Measurements from ENCODE around the gene ERICH4. TPM values are rescaled to one million over a fixed set of nuclear protein-coding genes. Genes with fewer than 3 reads are reported as not detected.

The ERICH4 gene
- total RNA-seq, 3 donors from 2014 or later (not counting 1 experiment from before 2014, with no cell fraction given): not detected

GRCh38 chr19:41412953-41413352 is 30.0 kb upstream of the ERICH4 start:
- TF ChIP-seq CTCF (IDR thresholded peaks at IDR 0.05): no peak
- no peak for ATAC-seq
- Histone ChIP-seq H3K27ac (ENCODE audit: low read length) (no peak overlapping the region), H3K4me3 (ENCODE audit: low read length) (no peak overlapping the region), H3K27me3 (ENCODE audit: control insufficient read depth, insufficient read depth, low read length) (no peaks in the 10 kb centered on the region), H3K36me3 (ENCODE audit: control insufficient read depth, insufficient read depth, low read length) (peaks cover 43% of the 10 kb centered on the region), H3K9me3 (ENCODE audit: control insufficient read depth, insufficient read depth, low read length) (no peaks in the 10 kb centered on the region), H3K4me1 (ENCODE audit: control insufficient read depth, insufficient read depth, low read length) (peaks cover 22% of the 10 kb centered on the region)
- H3K4me3 Mint-ChIP-seq: no peak overlapping the region
- no peak for DNase-seq
- H3K4me1 Mint-ChIP-seq: peaks cover 6 to 19% of the 10 kb centered on the region in 2 donors
- H3K27ac Mint-ChIP-seq: no peak overlapping the region
- H3K36me3 Mint-ChIP-seq: no peaks in the 10 kb centered on the region
- 97% methylated on average over 5 of the region's 5 CpGs for WGBS (ENCODE audit: insufficient coverage)
- no peaks in the 10 kb centered on the region for H3K9me3 Mint-ChIP-seq
- intact Hi-C loops (cut with micrococcal nuclease): no loop called here
- H3K27me3 Mint-ChIP-seq (ENCODE audit: low read depth in 2 of 2): no peaks in the 10 kb centered on the region

GRCh38 chr19:41413947-41414346 is 29.0 kb upstream of the ERICH4 start:
- ATAC-seq (no peak), DNase-seq (no peak)
- peaks cover 6 to 16% of the 10 kb centered on the region in 2 donors for H3K4me1 Mint-ChIP-seq
- intact Hi-C loops (cut with micrococcal nuclease): no loop called here
- Histone ChIP-seq H3K4me1 (ENCODE audit: control insufficient read depth, insufficient read depth, low read length) (peaks cover 18% of the 10 kb centered on the region), H3K27ac (ENCODE audit: low read length) (no peak overlapping the region), H3K36me3 (ENCODE audit: control insufficient read depth, insufficient read depth, low read length) (peaks cover 49% of the 10 kb centered on the region), H3K27me3 (ENCODE audit: control insufficient read depth, insufficient read depth, low read length) (no peaks in the 10 kb centered on the region), H3K9me3 (ENCODE audit: control insufficient read depth, insufficient read depth, low read length) (no peaks in the 10 kb centered on the region), H3K4me3 (ENCODE audit: low read length) (no peak overlapping the region)
- TF ChIP-seq CTCF (IDR thresholded peaks at IDR 0.05): no peak
- no peaks in the 10 kb centered on the region for H3K9me3 Mint-ChIP-seq
- H3K27ac Mint-ChIP-seq: no peak overlapping the region
- no peaks in the 10 kb centered on the region for H3K27me3 Mint-ChIP-seq (ENCODE audit: low read depth in 2 of 2)
- no peaks in the 10 kb centered on the region for H3K36me3 Mint-ChIP-seq
- 96% methylated on average over 10 of the region's 10 CpGs for WGBS (ENCODE audit: insufficient coverage)
- H3K4me3 Mint-ChIP-seq: no peak overlapping the region

- Histone ChIP-seq H3K27me3 (ENCODE audit: control insufficient read depth, insufficient read depth, low read length) (no peaks in the 10 kb centered on the region), H3K4me1 (ENCODE audit: control insufficient read depth, insufficient read depth, low read length) (peaks cover 13% of the 10 kb centered on the region), H3K4me3 (ENCODE audit: low read length) (no peak overlapping the region), H3K27ac (ENCODE audit: low read length) (no peak overlapping the region), H3K9me3 (ENCODE audit: control insufficient read depth, insufficient read depth, low read length) (no peaks in the 10 kb centered on the region), H3K36me3 (ENCODE audit: control insufficient read depth, insufficient read depth, low read length) (peaks cover 54% of the 10 kb centered on the region)
- ATAC-seq: no peak
- 96% methylated on average over 9 of the region's 9 CpGs for WGBS (ENCODE audit: insufficient coverage)
- Mint-ChIP-seq H3K27ac (peak overlapping the region in 1 of 2 donors; percentile 66), H3K36me3 (no peaks in the 10 kb centered on the region), H3K4me3 (no peak overlapping the region), H3K9me3 (no peaks in the 10 kb centered on the region), H3K4me1 (peaks cover 1 to 11% of the 10 kb centered on the region in 2 donors), H3K27me3 (ENCODE audit: low read depth in 2 of 2) (no peaks in the 10 kb centered on the region)
- no peak for DNase-seq
- intact Hi-C loops (cut with micrococcal nuclease): no loop called here
- TF ChIP-seq CTCF (IDR thresholded peaks at IDR 0.05): no peak
These were observed 28.5 kb upstream of the ERICH4 start for GRCh38 chr19:41414461-41414860.

- H3K27ac Mint-ChIP-seq: no peak overlapping the region
- intact Hi-C loops (cut with micrococcal nuclease): no loop called here
- no peak overlapping the region for H3K27ac ChIP-seq (ENCODE audit: low read length)
- DNase-seq (no peak), ATAC-seq (no peak)
- no peaks in the 10 kb centered on the region for H3K9me3 Mint-ChIP-seq
- H3K27me3 ChIP-seq (ENCODE audit: control insufficient read depth, insufficient read depth, low read length): no peaks in the 10 kb centered on the region
- H3K9me3 ChIP-seq (ENCODE audit: control insufficient read depth, insufficient read depth, low read length): no peaks in the 10 kb centered on the region
- H3K4me3 Mint-ChIP-seq: no peak overlapping the region
- H3K36me3 ChIP-seq (ENCODE audit: control insufficient read depth, insufficient read depth, low read length): peaks cover 60% of the 10 kb centered on the region
- no peak for TF ChIP-seq CTCF (IDR thresholded peaks at IDR 0.05)
- no peaks in the 10 kb centered on the region for H3K27me3 Mint-ChIP-seq (ENCODE audit: low read depth in 2 of 2)
- no peak overlapping the region for H3K4me3 ChIP-seq (ENCODE audit: low read length)
- peaks cover 11% of the 10 kb centered on the region for H3K4me1 ChIP-seq (ENCODE audit: control insufficient read depth, insufficient read depth, low read length)
- 95% methylated on average over 7 of the region's 9 CpGs for WGBS (ENCODE audit: insufficient coverage)
- peaks cover 0 to 5% of the 10 kb centered on the region in 2 donors for H3K4me1 Mint-ChIP-seq
- no peaks in the 10 kb centered on the region for H3K36me3 Mint-ChIP-seq
These were observed 27.8 kb upstream of the ERICH4 start for GRCh38 chr19:41415154-41415571.
